GM23338 (cell line): ENCODE results near the gene MAGI1. TPM values are rescaled to one million over a fixed set of nuclear protein-coding genes. Genes with fewer than 3 reads are reported as not detected.

ENCODE experiments used
- ATAC-seq: fragments of 200-7000 bp; cut with Tn5 transposase; 3 replicates; pipeline ENCODE4 v1.9.1; 2020
- DNase-seq: peaks from one replicate; pipeline ENCODE4 v3.0.0-alpha.2; 2015; ENCODE audit warnings: low spot score
- H2AFZ ChIP-seq: fragments of 200-600 bp; sonication (generic); 2 replicates; pipeline ENCODE4 v1.8.0; 2016; ENCODE audit warnings: antibody characterized with exemption, mild to moderate bottlenecking, moderate library complexity
- H3F3A ChIP-seq: fragments of 200-600 bp; sonication (generic); replicated peaks from 2 replicates; pipeline ENCODE4 v1.8.0; 2017; ENCODE audit warnings: antibody characterized with exemption, mixed run types, low read depth
- H3K27ac ChIP-seq: fragments of 200-600 bp; sonication (generic); 2 replicates; pipeline ENCODE4 v1.6.1; 2016; ENCODE audit warnings: low read depth
- H3K27me3 ChIP-seq: fragments of 200-600 bp; sonication (generic); 2 replicates; pipeline ENCODE4 v1.8.0; 2016; ENCODE audit warnings: mild to moderate bottlenecking, mixed run types, moderate library complexity; ENCODE audit not compliant: insufficient read depth
- H3K36me3 ChIP-seq: fragments of 200-600 bp; sonication (generic); 2 replicates; pipeline ENCODE4 v1.8.0; 2016; ENCODE audit warnings: mild to moderate bottlenecking; ENCODE audit not compliant: insufficient read depth
- H3K4me1 ChIP-seq: fragments of 200-600 bp; sonication (generic); 2 replicates; pipeline ENCODE4 v1.8.0; 2016; ENCODE audit warnings: mild to moderate bottlenecking, moderate library complexity; ENCODE audit not compliant: insufficient read depth
- H3K4me2 ChIP-seq: fragments of 200-600 bp; sonication (generic); 2 replicates; pipeline ENCODE4 v1.7.1; 2017; ENCODE audit warnings: mixed run types
- H3K4me3 ChIP-seq: fragments of 200-600 bp; sonication (generic); 2 replicates; pipeline ENCODE4 v1.6.1; 2016; ENCODE audit warnings: mixed run types
- H3K79me2 ChIP-seq: fragments of 200-600 bp; sonication (generic); replicated peaks from 2 replicates; pipeline ENCODE4 v1.8.0; 2017; ENCODE audit warnings: mild to moderate bottlenecking; ENCODE audit not compliant: insufficient read depth
- H3K9me2 ChIP-seq: fragments of 200-600 bp; sonication (generic); 2 replicates; pipeline ENCODE4 v1.8.0; 2017; ENCODE audit not compliant: insufficient read depth
- H4K20me1 ChIP-seq: fragments of 200-600 bp; sonication (generic); replicated peaks from 2 replicates; pipeline ENCODE4 v1.8.0; 2017; ENCODE audit warnings: mild to moderate bottlenecking; ENCODE audit not compliant: insufficient read depth
- H3K27ac Mint-ChIP-seq: 2 replicates; pipeline ENCODE4 v1.8.0; 2020; ENCODE audit warnings: inconsistent platforms, mild to moderate bottlenecking, moderate library complexity, mixed read lengths
- H3K27me3 Mint-ChIP-seq: 3 replicates; pipeline ENCODE4 v1.8.0; 2022; ENCODE audit warnings: low read depth, mild to moderate bottlenecking, moderate library complexity, mixed read lengths, inconsistent platforms; ENCODE audit not compliant: insufficient read depth, poor library complexity
- H3K36me3 Mint-ChIP-seq: 3 replicates; pipeline ENCODE4 v1.8.0; 2021; ENCODE audit warnings: low read depth, mild to moderate bottlenecking, inconsistent platforms, moderate library complexity, mixed read lengths
- H3K4me1 Mint-ChIP-seq: 3 replicates; pipeline ENCODE4 v1.8.0; 2020; ENCODE audit warnings: mild to moderate bottlenecking, inconsistent platforms, mixed read lengths
- H3K4me3 Mint-ChIP-seq: 3 replicates; pipeline ENCODE4 v1.8.0; 2021; ENCODE audit warnings: moderate library complexity, mild to moderate bottlenecking, inconsistent platforms, mixed read lengths
- H3K9me3 Mint-ChIP-seq: 3 replicates; pipeline ENCODE4 v1.8.0; 2020; ENCODE audit warnings: moderate library complexity, mild to moderate bottlenecking, inconsistent platforms, mixed read lengths
- EZH2 ChIP-seq: fragments of 200-600 bp; sonication (generic); IDR thresholded peaks from one replicate; pipeline ENCODE4 v1.8.0; 2017; ENCODE audit warnings: antibody characterized with exemption, mild to moderate bottlenecking, low read depth; ENCODE audit not compliant: unreplicated experiment
- STAT1 ChIP-seq: IDR thresholded peaks from one replicate; pipeline ENCODE4 v1.6.1; 2016; ENCODE audit warnings: antibody characterized with exemption; ENCODE audit not compliant: unreplicated experiment
- polyA plus RNA-seq: library from polyadenylated mRNA; unstranded; fragments of >200 nt; fragmentation: Nextera tagmentation; extraction: Ambion mirVana; gene quantifications from 2 replicates; pipeline ENCODE4 v1.2.1, GENCODE V29; 2016
- total RNA-seq: library from RNA; depleted of rRNA; stranded (reverse); fragments of >200 nt; shearing (Covaris generic); gene quantifications from 2 replicates; pipeline ENCODE4 v1.2.3, GENCODE V29; 2014
- TF ChIP-seq, protein P1 (sequence below), 2 experiments: fragments of 200-600 bp in 1 of 2; sonication (generic) in 1 of 2; conservative IDR thresholded peaks; 2 replicates each; pipeline versions ENCODE4 v1.5.1 to v1.6.1; 2016 to 2017; ENCODE audit warnings: antibody characterized with exemption in 2 of 2, low read depth in 2 of 2, mild to moderate bottlenecking in 2 of 2, moderate library complexity in 1 of 2
- TF ChIP-seq, protein P2 (sequence below): IDR thresholded peaks from one replicate; pipeline ENCODE4 v1.6.1; 2018; ENCODE audit warnings: antibody characterized with exemption; ENCODE audit not compliant: unreplicated experiment

The MAGI1 gene
- total and polyA plus RNA-seq, 2 experiments from 2014 or later: 27.4 to 71.2 TPM

DNA sequence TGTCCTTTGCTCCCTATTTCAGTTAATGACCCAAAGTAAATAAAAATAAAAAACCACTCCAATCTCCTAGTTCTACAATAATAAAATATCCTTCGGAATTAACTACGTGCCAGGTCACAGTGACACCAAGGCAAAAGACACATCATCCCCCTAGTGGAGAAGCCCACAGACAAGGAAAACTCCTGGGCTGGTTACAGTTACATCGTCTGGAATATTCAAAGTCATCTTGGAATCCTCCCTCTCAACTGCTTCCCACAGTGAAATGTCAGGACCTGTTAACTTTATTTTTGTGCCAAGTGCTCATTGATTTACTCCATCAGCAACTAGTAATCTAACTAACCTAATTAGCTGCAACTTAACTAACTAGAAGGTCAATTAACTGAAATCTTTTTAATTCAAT, 349.3 kb downstream of the MAGI1 start:
- Mint-ChIP-seq H3K4me3 (no peak overlapping the region), H3K36me3 (no peaks in the 10 kb centered on the region), H3K9me3 (no peaks in the 10 kb centered on the region), H3K27ac (0 out of 2 replicates have a peak overlapping the region, but pooled peaks have one; percentile 8), H3K27me3 (no peaks in the 10 kb centered on the region), H3K4me1 (peaks cover 12% of the 10 kb centered on the region)
- peaks cover 18% of the 10 kb centered on the region for H3K79me2 ChIP-seq
- no peak for TF ChIP-seq EZH2
- TF ChIP-seq, protein P1, sequence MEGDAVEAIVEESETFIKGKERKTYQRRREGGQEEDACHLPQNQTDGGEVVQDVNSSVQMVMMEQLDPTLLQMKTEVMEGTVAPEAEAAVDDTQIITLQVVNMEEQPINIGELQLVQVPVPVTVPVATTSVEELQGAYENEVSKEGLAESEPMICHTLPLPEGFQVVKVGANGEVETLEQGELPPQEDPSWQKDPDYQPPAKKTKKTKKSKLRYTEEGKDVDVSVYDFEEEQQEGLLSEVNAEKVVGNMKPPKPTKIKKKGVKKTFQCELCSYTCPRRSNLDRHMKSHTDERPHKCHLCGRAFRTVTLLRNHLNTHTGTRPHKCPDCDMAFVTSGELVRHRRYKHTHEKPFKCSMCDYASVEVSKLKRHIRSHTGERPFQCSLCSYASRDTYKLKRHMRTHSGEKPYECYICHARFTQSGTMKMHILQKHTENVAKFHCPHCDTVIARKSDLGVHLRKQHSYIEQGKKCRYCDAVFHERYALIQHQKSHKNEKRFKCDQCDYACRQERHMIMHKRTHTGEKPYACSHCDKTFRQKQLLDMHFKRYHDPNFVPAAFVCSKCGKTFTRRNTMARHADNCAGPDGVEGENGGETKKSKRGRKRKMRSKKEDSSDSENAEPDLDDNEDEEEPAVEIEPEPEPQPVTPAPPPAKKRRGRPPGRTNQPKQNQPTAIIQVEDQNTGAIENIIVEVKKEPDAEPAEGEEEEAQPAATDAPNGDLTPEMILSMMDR (conservative IDR thresholded peaks at IDR 0.05; ENCODE audit: low read depth in 2 of 2): peak; percentile 25 to 33; a peak in 2 of 4 replicates
- H3F3A ChIP-seq: no peaks in the 10 kb centered on the region
- H2AFZ ChIP-seq: no peak overlapping the region
- H3K9me2 ChIP-seq: 0 out of 2 replicates have a peak, but pooled peaks cover 5% of the 10 kb centered on the region
- ATAC-seq: peak; percentile 59
- H3K4me2 ChIP-seq: no peak overlapping the region
- peaks cover 6% of the 10 kb centered on the region for H3K4me1 ChIP-seq
- no peaks in the 10 kb centered on the region for H4K20me1 ChIP-seq
- H3K36me3 ChIP-seq: no peaks in the 10 kb centered on the region
- H3K27ac ChIP-seq: peak overlapping the region; percentile 76; the same call in 1 of the 2 replicates
- no peaks in the 10 kb centered on the region for H3K27me3 ChIP-seq
- no peak overlapping the region for H3K4me3 ChIP-seq
- peak; percentile 48 for DNase-seq

DNA sequence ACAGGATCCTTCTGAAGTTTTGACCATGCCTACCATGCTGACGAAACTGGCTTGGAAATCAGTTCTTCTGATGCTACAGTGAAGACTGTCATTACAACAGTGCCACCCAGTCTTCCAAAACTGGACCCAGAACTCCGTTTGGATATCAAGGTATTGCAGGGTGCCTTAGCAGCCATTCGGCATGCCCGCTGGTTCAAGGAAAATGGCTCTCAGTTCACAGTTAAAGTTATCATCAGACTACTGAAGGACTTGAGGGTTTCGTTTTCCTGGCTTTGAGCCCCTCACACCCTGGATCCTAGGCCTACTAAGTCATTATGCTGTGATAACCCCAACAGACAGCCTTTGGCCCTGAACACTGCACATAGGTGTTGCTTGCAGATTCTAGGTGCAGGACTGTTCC, 351.0 kb downstream of the MAGI1 start:
- Histone ChIP-seq H3K79me2 (peaks cover 11% of the 10 kb centered on the region; the same call in 1 of the 2 replicates), H3K36me3 (no peaks in the 10 kb centered on the region), H2AFZ (no peak overlapping the region), H3F3A (no peaks in the 10 kb centered on the region), H3K4me1 (peaks cover 6% of the 10 kb centered on the region), H3K4me2 (no peak overlapping the region), H3K27ac (no peak overlapping the region), H3K27me3 (no peaks in the 10 kb centered on the region), H4K20me1 (no peaks in the 10 kb centered on the region), H3K9me2 (0 out of 2 replicates have a peak, but pooled peaks cover 5% of the 10 kb centered on the region), H3K4me3 (no peak overlapping the region)
- ATAC-seq (no peak), DNase-seq (no peak)
- Mint-ChIP-seq H3K36me3 (no peaks in the 10 kb centered on the region), H3K27me3 (no peaks in the 10 kb centered on the region), H3K4me1 (peaks cover 12% of the 10 kb centered on the region), H3K27ac (no peak overlapping the region), H3K9me3 (no peaks in the 10 kb centered on the region), H3K4me3 (no peak overlapping the region)
- TF ChIP-seq STAT1: no peak
- TF ChIP-seq, protein P2, sequence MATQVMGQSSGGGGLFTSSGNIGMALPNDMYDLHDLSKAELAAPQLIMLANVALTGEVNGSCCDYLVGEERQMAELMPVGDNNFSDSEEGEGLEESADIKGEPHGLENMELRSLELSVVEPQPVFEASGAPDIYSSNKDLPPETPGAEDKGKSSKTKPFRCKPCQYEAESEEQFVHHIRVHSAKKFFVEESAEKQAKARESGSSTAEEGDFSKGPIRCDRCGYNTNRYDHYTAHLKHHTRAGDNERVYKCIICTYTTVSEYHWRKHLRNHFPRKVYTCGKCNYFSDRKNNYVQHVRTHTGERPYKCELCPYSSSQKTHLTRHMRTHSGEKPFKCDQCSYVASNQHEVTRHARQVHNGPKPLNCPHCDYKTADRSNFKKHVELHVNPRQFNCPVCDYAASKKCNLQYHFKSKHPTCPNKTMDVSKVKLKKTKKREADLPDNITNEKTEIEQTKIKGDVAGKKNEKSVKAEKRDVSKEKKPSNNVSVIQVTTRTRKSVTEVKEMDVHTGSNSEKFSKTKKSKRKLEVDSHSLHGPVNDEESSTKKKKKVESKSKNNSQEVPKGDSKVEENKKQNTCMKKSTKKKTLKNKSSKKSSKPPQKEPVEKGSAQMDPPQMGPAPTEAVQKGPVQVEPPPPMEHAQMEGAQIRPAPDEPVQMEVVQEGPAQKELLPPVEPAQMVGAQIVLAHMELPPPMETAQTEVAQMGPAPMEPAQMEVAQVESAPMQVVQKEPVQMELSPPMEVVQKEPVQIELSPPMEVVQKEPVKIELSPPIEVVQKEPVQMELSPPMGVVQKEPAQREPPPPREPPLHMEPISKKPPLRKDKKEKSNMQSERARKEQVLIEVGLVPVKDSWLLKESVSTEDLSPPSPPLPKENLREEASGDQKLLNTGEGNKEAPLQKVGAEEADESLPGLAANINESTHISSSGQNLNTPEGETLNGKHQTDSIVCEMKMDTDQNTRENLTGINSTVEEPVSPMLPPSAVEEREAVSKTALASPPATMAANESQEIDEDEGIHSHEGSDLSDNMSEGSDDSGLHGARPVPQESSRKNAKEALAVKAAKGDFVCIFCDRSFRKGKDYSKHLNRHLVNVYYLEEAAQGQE: no peak
